ENCODE measurements around the gene GATC.
A peak's percentile ranks its signal among the peaks of the same experiment; 100 is the strongest.
"Not testable (repeated sequence)": the region's sequence is repeated elsewhere in the genome, so short reads cannot be mapped to it uniquely, and the experiment has no call there.

Gene GATC

DNA sequence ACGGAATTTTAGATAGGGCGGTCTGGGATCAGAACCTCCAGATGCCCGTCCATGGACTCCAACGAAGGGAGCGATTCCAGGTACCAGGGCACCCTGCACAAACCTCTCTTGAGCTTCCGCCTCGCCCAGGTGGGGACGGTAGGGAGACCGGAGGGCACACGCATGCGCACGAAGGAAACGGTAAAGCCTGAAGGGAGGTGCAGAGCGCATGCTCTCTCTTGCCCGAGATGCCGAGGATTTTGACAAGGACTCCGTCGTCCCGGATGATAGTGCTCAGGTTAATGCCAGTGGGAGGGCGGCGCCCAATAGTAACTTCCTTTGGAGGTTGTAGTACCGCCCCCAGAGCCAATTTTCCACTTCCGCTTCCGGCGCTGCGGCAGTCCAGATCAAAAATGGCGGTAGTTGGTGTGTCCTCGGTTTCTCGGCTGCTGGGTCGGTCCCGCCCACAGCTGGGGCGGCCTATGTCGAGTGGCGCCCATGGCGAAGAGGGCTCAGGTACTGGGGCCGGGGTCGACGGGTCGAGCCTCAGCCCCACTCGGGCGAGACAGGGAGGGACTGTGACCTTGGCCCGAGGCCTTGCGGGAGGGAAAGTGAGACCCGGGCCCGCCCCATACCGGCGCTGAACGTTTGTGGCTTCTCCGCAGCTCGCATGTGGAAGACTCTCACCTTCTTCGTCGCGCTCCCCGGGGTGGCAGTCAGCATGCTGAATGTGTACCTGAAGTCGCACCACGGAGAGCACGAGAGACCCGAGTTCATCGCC lies 8.3 kb upstream of the GATC start, which contains the start of gene COX6A1:
Gene COX6A1, plus strand, starts transcription at position 379 of the 760 bp plus-strand sequence. Its CDS starts 14 bp downstream, at position 393.
- peak; percentile 95 for DNase-seq

DNA sequence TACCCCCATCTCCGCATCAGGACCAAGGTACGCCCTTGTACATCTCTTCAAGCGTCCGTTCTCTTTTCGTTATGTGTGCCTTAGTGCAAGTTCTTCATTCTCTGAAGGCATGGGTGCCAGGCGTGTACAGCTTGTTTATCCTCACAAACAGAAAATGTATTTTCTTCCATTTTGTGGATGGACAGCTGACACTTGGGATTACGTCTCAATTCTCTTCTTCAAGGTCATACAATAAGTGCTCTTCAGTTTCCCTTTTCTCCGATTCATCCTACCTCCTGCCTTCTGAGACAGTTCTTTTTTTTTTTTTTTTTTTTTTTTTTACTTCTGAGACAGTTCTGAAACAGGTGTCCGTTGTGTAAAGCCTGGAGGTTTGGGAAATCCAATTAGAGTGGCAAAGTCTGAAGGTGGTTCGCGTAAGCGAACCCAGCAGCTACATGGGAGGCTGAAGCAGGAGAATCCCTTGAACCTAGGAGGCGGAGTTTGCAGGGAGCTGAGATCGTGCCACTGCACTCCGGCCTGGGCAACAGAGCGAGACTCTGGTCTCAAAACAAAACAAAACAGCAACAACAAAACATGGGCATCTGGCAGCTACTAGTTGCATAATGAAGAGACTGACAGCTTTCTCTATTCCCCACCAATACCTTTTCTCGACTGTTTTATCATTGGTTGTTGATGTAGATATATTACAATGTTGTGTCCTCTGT lies 7.6 kb upstream of the GATC start:
- no peak for DNase-seq

DNA sequence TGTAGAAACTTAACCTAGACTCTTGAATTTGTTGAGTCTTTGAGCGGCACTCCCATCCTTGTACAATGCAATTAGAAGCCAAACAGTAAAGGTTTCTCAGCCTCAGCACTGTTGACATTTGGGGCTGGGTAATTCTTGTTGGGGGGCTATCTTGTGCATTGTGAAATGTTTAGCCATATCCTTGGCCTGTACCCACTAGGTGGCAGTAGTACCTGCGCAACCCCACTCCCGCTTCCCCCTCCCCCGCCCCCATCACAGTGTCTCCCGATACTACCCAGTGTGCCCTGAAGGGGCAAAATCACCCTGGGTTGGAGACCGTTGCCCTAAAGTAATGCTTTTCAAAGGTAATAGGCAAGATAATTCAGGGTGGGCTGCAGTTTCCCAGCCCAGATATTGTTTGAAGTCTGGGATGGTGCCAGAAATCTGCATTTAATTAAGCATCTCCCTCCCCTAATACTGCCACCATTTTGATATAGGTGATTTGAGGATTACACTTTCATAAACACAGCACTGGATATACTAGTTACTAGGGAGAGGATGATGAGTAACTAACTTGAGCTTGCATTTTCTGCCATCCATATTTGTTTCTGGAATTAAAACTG lies 6.5 kb upstream of the GATC start:
- DNase-seq: peak; percentile 83

DNA sequence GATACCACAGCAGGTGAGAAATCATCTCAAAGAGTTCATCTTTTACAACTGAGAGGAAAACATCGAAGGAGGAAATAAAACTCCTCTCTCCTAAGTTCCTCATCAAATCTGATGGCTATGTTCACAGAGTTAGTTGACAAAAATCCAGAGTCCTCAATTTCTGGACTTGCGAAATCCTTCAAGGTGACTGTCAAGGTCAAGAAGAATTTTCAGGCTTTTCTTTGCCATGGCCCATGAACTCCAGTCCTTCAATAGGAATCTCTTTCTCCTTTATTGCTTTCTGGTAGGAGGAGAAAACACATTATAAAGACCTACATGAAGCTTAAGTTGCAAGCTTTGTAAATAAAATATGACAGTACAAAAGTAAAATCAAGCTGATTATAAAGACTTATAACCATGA lies 1.6 kb upstream of the GATC start:
- DNase-seq: no peak

DNA sequence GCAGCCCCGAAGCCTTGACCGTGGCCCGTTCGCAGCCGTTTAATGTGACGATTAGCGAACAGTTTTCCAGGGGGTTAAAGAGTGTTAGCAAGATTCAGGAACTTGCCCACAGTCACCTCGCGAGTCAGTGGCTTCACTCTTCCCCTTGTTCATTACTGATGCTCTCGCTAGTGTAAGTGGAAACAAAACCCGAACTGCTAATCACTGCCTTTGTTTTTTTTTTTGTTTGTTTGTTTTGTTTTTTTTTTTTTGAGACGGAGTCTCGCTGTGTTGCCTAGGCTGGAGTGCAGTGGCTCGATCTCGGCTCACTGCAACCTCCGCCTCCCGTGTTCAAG lies 567 bp downstream of the GATC start:
- DNase-seq: not testable (repeated sequence)

DNA sequence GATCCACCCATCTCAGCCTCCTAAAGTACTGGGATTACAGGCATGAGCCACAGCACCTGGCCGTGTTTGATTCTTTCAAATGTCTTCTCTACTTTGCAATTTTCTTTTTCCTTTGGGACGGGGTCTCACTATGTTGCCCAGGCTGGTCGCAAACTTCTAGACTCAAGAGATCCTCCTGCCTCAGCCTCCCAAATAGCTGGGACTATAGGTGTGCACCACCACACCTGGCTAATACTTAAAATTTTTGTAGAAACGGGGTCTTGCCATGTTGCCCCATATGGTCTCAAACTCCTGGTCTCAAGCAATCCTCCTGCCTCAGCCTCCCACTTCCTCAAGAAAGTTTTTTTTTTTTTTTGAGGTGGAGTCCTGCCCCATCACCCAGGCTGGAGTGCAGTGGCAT lies 1.7 kb downstream of the GATC start:
- no peak for DNase-seq

DNA sequence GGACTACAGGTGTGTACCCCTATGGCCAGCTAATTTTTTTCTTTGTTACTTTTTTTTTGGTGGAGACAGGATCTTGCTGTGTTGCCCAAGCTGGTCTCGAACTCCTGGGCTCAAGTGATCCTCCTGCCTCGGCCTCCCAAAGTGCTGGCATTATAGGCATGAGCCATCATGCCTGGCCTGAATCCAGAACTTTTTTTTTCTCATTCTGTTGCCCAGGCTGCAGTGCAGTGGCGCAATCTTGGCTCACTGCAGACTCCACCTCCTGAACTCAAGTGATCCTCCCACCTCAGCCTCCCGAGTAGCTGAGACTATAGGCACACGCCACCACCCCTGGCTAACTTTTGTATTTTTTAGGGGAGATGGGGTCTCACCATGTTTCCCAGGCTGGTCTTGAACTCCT lies 6.3 kb downstream of the GATC start:
- DNase-seq: not testable (repeated sequence)

DNA sequence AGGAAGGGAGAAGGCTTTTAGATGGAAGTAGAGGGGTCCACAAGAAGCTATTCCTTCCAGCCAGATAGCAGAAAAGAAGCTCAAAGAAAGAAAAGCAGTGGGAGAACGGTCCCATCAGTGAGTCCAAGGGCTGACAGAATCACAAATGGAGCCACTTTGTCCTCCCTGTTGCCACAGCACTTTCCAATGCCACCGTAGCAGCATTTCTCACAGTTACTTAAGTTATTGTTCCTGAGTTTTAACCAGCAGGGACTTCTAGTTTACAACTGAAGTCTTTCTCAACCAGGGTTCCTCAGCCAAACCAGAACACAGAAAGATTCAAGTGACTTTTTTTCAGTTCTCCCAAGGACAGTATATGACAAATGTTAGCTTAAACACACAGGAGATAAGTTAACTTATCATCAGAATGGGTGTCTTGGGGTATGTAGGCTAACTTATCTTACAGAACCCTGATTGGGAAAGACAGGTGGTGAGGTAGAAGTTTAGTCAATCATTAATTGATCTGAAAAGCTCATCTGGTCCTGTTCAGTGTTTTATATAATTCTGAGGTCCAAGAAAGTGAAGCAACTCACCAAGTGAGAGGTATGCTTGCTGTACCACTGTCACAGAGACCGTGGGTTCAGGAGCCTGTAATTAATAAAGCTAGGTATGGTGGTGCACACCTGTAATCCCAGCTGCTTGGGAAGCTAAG lies 7.0 kb downstream of the GATC start:
- no peak for DNase-seq

DNA sequence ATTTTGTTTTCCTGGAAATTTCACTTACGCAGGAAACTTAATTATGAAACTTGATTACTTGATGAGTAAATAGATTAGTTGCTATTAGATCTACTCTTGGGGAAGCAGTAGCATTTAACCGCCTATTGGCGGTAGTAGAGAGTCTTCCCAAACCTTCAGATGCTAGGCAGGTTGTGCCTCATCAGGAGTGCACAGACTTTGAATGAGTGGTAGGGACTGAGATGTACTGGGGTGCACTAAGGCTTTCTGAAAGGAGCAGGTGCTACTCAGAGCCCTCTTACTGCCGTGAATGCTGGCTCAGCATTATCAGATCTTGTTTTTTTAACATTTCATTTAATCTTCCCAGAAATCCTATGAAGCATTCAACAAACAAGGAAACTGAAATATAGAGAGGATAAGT lies 7.7 kb downstream of the GATC start:
- no peak for DNase-seq

DNA sequence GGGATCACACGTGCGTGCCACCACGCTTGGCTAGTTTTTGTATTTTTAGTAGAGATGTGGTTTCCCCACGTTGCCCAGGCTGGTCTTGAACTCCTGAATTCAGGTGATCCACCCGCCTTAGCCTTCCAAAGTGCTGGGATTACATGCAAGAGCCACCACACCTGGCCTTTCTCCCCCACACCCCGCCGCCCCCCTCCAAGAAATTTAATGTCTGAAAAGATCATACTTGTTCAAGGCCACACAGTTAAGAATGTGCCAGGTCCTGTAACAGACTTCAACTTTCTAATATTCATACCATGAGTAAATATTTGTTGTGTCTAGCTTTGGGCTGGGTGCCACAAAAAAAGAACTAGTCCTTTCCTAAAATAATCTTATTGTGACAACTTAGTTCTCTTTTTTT lies 9.1 kb downstream of the GATC start:
- DNase-seq: no peak

DNA sequence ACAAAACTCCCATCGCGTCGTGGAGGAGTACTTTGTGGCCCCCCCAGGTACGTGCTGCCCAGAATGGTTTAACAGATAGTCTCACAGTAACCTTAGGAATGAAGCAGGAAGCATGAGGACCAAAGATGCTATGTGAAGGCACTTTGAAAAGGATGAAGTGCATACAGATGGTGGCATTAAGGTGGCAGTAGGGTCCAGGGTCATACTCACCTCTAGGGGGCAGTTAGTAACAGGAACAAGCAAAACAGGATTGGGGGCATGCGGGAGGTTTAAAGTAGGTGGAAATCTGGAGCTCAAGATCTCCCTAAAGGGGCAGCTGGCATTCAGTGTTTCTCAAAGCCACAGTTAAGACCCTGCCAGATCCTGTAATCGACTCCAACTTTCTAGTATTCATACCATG lies 10.9 kb downstream of the GATC start:
- no peak for DNase-seq

DNA sequence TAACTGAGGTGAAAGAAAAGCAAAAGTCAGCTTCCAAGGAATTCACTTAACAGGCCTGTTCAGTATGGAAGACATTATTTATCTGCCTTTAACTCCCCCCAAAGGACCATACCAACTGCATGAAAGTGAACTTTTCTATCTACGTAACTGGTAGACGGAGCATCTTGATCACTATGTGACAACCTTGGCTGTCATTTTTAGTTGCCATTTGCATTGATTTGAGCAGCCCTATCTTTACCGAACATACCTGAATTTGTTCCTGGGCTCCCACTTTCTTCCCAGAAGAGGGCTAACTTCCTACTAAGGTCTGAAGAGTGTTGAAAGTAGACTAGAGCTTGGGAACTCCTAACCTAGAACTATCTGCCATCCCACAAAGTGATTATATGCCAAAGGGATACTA lies 13.9 kb downstream of the GATC start:
- no peak for DNase-seq

DNA sequence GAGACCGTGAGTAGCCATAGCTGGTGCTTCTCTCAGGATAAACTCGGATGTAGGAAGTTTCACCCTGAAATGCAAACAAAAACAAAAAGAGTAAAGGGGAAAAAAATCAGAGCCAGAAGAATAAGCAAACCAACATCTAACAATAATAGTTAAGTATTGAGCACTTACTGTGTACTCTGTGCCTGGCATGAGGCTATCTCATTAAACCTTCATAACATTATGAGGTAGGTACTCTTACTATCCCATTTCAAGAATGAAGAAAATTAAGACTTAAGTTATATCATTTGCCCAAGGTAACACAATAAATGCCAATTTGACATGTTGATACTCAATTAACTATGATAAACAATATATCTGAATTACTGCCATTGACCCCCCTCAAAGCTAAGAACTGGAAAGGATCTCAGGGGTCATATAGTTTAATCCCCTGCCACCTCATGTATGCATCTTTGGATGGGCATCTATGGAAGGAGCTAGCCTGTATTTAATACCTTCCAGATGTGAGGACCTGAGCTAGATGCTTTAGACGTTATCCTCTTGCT lies 15.9 kb downstream of the GATC start:
- no peak for DNase-seq

DNA sequence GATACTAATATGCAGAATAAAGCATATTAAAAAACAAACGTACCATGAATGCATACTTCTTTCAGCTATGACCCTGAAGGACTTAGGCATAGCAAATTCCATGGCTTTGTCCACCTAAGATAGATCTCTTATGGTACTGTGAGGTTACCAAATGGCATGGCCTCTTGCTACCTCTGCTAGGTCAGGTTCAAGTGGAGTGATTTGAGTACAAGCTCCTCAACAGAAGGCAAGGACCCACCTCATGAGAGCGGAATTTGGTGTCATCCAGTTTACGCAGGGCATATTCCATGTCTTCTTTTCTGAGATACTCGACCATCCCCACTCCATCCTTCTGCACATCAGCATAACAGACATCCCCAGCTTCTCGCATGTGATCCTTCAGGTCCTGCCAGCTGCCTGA lies 17.5 kb downstream of the GATC start:
- no peak for DNase-seq

DNA sequence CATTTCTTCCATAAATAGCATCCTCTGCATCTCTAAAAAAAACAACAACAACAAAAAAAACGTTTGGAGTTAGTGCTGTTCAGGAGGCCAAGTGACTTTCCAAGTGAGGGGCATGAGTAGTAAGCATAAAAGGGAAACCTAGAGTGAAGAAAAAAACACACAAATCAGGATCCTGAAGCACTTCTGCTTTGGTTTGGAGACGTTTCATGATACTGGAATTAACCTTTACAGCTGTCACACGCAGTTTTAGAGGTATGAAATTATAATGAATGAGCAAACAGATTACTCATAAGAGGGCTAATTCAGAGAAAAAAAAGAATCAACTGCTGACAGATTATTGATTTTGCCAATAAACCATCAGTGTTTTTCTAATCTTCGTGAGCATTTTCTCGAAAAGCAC lies 19.5 kb downstream of the GATC start:
- no peak for DNase-seq

DNA sequence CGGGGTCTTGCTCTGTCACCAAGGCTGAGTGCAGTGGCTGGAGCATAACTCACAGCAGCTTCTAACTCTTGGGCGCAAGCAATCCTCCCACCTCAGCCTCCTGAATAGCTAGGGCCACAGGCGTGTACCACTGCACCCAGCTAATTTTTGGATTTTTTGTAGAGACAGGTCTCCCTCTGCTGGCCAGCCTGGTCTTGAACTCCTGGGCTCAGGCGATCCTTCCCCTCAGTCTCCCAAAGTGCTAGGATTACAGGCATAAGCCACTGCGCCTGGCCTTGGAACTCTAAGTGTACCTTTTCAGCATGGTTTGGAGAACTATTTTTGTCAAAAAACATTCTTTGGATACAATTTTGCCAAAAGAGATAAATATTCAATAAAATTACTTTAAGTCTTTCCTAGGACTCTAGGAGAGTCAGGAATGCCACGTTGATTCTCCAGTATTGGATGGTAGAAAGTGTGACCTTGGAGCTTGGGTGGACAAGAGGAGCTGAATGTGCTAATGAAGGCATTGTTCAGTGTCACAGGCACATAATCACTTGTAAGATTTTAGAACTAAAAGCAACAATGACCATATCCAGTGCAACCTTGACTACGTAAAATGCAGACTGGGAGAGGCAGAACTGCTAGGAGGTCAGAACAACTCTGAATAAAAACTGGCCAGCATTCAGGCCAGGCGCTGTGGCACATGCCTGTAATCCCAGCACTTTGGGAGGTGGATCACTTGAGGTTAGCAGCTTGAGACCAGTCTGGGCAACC lies 20.5 kb downstream of the GATC start:
- DNase-seq: peak; percentile 72

DNA sequence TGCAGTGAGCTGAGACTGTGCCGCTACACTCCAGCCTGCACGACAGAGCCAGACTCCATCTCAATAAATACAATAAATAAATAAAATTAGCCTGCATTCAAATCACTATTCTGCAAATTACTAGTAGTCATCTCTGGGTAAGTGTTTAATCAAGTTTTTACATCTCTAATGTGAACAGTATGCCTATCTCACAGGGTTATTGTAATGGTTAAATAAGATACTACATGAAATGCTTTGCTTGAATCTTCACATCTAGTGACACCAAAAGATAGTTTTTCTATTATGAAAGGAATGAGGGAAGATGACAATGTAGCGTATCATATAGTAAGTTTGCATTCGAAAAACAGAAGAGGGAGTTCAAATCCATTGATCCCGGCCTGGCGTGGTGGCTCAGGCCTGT lies 21.2 kb downstream of the GATC start:
- DNase-seq: no peak

DNA sequence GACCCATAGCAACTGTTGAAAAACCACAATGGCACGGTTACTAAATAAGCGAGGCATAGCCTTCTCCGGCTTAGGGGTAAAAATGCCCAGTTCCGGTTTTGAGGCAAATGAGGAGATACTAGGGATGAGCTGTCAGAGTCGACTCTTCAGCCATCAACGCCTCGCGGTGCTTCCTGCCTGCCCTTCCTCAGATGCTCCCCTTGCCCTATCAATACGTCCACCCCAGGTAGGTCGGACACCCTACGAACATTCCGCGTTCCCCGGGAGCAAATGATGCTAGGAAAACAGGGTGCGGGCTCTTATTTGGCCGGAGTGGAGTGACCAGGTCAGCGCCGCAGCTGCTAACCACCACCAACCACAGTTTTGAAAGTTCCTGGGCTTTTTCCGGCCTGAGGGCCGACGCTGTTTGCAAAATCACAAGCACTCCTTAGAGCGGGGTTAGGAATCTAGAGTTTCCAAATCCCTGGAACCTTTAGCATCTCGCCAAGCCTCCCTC lies 22.1 kb downstream of the GATC start:
- peak; percentile 62 for DNase-seq

DNA sequence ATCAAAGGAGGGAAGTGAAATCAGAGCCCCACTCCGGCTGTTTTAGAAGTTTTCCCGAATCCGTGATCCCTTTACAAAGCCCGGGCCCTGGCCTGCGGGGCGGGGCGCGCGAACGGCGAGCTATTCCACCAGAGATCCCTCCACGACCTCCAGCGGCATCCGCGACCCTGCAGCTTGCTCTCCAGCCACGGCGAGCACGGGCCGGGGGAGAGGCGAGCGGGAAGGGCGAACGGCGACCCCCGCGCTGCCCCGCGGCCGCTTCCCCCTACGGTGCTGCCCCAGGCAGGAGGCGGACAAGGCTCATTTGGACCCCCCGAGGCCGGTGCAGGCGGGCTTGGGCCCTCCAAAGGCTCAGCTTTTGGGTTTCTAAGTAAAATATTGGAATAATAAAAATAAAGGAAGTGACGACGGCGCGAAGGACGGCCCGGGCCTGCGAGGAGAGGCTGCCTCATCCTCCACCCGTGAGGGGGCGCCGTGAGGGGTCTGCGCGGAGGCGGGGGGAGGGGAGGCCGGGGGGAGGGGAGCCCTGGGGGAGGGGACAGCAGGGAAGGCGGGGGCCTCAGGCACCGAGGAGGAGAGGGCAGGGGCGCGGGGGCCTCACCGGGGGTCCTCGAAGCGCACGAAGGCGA lies 22.7 kb downstream of the GATC start:
- no peak for DNase-seq

DNA sequence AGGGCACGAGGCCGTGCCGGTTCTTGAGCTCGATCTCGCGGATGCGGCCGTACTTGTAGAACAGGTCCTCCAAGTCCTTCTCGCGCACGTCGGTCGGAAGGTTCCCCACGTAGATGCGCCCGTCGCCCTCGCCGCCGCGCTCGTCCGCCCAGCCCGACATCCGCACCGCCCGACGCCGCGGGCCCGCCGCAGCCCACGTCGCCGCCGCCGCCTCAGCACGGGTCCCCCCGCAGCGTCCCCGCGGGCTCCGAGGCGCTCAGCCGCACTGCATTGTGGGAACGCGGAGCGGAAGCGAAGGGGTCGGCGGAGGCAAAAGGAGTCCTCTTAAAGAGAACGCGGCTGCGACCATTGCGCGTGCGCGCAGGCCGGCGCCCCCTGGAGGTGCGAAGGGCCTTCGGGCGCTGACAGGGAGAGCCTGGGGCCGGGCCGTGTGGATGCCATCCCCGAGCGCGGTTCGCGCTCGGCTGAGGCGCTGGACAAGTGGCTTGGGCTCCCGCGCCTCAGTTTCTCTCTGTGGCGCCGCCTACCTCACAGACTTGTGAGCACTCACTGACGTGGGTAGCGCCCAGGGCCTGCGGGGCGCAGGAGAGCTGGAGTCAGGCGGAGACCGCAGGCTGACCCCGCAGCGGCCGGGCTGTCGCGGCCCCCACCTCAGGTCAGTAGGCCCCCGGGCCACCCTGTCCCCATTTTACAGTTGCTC lies 23.4 kb downstream of the GATC start, which contains the start of gene SRSF9:
Gene SRSF9, minus strand, starts transcription at position 299 of the 700 bp plus-strand sequence. Its CDS starts 139 bp downstream, at position 160.
- peak; percentile 98 for DNase-seq

DNA sequence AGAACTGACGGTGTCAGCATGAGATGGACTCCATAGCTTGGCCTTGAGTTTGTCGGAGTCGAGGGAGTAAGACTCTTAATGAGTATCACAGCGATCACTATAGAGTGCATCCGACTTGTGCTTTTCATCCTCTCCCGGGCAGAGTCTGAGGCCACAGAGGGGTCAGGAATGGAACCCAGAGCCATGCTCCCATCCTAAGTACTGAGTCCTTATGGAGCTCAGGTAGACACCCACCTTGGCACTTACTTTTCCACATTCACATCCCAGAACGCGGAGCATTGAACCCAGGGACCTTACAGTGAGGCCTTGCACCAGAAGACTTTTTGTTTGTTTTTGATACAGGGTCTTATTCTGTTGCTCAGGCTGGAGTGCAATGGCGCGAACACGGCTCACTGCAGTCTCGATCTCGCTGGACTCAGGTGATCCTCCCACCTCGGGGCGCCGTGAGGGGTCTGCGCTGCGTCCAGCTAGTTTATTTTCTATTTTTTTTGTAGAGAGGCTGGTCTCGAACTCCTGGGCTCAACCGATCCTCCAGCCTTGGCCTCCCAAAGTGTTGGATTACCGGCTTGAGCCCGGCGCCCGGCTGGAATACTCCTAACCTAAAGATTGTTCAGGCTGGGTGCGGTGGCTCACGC lies 24.0 kb downstream of the GATC start:
- DNase-seq: no peak

Measured in activated CD8-positive, alpha-beta memory T cell treated with anti-CD3 and anti-CD28 coated beads for 24 hours (primary cell).